KOPT-K1 (cell line): ENCODE measurements around the gene CMPK2.
"Not testable (repeated sequence)": the region's sequence is repeated elsewhere in the genome, so short reads cannot be mapped to it uniquely, and the experiment has no call there.

Source experiments
- H3K27ac ChIP-seq: fragments of 200-600 bp; sonication (generic); 2 replicates; pipeline ENCODE4 v1.5.1; 2016; ENCODE audit warnings: antibody characterized with exemption, mild to moderate bottlenecking, low read depth, low read length; ENCODE audit not compliant: poor library complexity, severe bottlenecking
- H3K36me3 ChIP-seq: fragments of 200-600 bp; sonication (generic); 2 replicates; pipeline ENCODE4 v1.5.1; 2017; ENCODE audit warnings: antibody characterized with exemption, mild to moderate bottlenecking, low read length, moderate library complexity; ENCODE audit not compliant: insufficient read depth
- H3K9me3 ChIP-seq: fragments of 200-600 bp; sonication (generic); 2 replicates; pipeline ENCODE4 v1.5.1; 2017; ENCODE audit warnings: antibody characterized with exemption, low read length, mild to moderate bottlenecking; ENCODE audit not compliant: insufficient read depth, poor library complexity, severe bottlenecking

CMPK2 gene

DNA sequence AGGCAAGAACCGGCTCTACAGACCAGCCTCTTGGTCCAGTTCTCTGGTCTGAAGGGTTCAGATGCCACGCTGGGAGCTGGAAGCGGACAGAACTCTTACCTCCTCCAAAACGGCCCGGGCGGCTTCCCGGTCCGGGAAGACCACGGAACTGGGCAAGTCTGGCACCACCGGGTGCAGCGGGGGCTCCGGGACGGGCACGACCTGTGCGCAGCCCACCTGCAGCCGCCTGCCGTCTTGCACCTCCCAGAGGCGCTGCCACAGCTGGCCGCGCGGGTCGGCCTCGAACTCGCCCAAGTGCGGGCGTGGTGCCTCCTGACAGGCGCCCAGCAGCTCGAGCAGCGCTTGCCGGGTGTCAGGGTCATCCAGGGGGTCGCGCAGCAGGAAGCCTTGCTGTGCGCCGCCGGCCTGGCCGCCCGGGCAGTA is 773 bp downstream of the CMPK2 start:
- H3K9me3 ChIP-seq: peaks cover 18% of the 10 kb centered on the region
- peaks cover 40% of the 10 kb centered on the region for H3K36me3 ChIP-seq
- H3K27ac ChIP-seq: peak overlapping the region; percentile 91

DNA sequence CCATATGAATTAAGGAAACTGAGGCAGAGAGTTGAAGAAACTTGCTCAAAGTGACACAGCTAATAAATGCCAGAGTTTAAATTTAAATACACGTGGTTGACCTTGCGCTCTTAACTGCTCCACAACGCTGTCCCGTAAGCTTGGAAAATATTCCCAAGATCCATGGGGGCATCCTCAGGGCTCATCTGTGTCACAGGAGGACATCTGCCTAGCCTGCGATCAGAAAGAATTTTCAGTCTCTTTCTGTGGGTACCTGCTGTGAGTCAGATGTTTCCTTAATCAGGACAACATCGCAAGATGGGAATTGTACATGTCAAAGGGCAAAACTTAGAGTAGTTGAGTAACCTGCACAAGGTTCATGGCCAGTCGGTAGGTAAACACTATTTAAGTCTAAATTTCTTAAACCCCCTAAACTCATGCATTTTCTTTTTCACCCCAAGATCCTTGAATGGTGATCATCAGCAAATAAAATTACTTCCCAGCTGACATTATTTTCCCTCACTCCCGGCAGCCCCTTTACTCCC is 1.4 kb downstream of the CMPK2 start:
- H3K27ac ChIP-seq: peak overlapping the region; percentile 91
- H3K9me3 ChIP-seq: peaks cover 25% of the 10 kb centered on the region
- H3K36me3 ChIP-seq: peaks cover 47% of the 10 kb centered on the region

DNA sequence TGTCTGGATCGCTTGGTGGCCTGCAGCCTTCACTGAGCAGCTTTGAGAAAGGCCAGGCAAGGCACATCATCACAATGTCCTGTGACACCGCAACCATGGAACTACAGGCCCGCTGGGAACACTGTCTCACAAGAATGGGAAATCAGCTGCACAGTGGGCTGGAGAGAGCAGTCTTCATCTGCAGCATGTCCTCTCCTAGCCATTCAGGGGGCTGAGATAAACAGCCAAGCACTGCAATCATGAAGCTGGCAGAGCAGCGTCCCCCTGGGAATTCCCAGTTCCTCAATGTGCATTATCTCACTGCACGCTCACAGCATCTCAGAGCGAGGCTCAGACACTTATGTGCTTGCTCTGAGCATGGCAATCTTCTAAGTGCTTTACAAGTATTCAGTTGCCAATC is 1.9 kb downstream of the CMPK2 start:
- H3K27ac ChIP-seq: peak overlapping the region; percentile 91
- peaks cover 30% of the 10 kb centered on the region for H3K9me3 ChIP-seq
- peaks cover 52% of the 10 kb centered on the region for H3K36me3 ChIP-seq

DNA sequence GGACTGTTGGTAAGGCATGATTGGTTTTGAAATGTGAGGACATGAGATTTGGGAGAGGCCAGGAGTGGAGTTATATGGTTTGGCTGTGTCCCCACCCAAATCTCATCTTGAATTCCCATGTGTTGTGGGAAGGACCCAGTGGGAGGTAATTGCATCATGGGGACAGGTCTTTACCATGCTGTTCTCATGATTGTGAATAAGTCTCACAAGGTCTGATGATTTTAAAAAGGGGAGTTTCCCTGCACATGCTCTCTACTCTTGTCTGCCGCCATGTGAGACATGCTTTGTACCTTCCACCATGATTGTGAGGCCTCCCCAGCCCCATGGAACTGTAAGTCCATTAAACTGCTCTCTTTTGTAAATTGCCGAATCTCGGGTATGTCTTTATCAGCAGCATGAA is 5.4 kb downstream of the CMPK2 start:
- Histone ChIP-seq H3K36me3 (peaks cover 86% of the 10 kb centered on the region), H3K9me3 (peaks cover 34% of the 10 kb centered on the region), H3K27ac (no peak overlapping the region)

DNA sequence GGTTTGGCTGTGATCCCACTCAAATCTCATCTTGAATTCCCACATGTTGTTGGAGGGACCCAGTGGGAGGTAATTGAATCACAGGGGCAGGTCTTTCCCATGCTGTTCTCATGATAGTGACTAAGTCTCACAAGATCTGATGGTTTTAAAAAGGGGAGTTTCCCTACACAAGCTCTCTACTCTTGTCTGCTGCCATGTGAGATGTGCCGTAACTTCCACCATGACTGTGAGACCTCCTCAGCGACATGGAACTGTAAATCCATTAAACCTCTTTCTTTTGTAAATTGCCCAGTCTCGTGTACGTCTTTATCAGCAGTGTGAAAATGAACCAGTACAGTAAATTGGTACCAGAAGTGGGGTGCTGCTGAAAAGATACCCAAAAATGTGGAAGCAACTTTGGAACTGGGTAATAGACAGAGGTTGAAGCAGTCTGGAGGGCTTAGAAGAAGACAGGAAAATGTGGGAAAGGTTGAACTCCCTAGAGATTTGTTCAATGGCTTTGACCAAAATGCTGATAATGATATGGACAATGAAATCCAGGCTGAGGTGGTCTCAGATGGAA is 7.2 kb downstream of the CMPK2 start:
- peaks cover 97% of the 10 kb centered on the region for H3K36me3 ChIP-seq

DNA sequence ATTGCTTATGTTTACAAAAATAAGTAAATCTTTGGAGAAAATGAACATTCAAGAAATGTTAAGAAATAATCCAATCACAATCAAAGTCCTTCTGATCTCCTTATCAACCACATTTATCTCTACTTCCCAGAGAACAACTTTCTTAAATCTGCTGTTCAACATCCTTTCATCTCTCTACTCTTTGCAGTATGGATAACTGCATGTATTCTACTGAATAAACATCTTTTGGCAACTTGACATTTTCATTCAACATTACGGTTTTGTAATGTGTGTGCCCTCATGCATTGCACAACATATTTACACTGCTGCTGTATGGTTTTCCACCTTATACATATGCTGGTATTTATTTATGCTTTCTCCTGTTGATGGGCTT is 9.2 kb downstream of the CMPK2 start:
- Histone ChIP-seq H3K36me3 (peaks cover 93% of the 10 kb centered on the region), H3K9me3 (peaks cover 30% of the 10 kb centered on the region), H3K27ac (peak overlapping the region; percentile 9)

More for the DNA sequence above, 7.2 kb downstream of the CMPK2 start:
- not testable (repeated sequence) for H3K27ac ChIP-seq
- peaks cover 34% of the 10 kb centered on the region for H3K9me3 ChIP-seq

DNA sequence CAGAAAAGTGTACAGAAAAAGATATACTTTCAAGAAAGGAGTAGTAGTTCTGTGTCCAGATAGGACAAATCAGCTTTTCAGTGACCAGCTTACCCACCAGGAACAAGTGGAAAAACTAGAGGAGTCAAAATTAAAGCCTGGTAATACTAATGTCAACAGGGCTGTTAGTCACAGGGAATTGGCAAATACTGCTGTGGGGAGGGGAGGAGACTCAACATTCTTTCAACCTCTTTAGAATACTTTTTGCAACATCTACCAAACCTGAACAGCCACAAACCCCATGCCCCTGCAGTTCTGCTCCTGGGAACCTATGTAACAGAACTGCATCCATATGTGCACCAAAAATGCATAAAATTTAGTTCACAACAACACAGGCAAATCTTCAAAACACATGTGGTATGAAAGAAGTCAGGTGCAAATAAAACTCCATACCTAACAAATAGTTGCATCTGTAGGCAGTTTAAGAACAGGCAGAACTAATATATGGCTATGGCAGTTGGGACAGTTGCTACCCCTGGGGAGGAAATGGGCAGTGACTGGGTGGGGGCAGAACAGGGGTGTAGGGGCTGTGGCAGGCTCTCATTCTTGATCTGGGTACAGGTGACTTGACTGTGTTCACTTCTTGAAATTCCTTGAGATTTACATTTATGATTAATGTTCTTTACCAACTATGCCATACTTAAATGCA is 9.7 kb downstream of the CMPK2 start:
- peaks cover 93% of the 10 kb centered on the region for H3K36me3 ChIP-seq
- H3K27ac ChIP-seq: peak overlapping the region; percentile 8
- H3K9me3 ChIP-seq: peaks cover 26% of the 10 kb centered on the region

DNA sequence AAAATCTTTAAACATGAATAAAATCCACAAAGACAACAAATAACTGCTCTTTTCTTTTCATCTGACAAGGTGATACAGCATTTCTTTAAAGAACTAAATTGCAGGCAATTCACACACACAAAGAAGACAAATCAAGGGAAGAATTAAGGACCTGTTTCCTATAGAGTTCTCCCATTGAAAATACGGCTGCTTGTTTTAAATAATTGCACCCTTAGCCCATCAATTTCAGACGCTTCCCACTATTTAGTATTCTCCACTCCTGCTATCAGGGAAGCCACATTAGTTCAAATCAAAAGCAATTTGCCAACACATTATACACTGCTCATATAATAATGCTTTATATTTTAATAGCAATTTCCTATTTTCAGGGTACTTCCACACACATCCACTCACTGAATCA is 11.3 kb downstream of the CMPK2 start:
- Histone ChIP-seq H3K9me3 (peaks cover 13% of the 10 kb centered on the region), H3K36me3 (peaks cover 93% of the 10 kb centered on the region), H3K27ac (no peak overlapping the region)

DNA sequence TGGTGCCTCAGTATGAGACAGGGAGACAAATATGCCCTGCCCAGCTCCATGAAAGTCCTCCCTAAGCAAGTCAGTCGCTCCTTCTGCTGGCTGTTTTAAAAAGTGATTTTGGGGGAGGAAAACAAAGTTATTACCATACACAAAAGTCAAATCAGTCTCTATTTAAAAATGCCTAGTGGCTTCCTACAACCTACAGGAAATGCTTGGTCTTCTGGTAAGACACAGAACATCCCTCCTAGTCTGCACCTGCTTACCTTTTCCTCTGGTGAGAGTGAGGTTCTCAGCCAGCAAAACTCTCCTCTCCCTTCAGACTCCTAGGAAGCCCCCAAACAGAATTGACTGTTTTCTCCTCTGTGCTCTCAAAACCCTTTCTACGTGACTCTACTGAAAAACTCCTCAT is 13.5 kb downstream of the CMPK2 start:
- Histone ChIP-seq H3K9me3 (peaks cover 23% of the 10 kb centered on the region), H3K36me3 (peaks cover 94% of the 10 kb centered on the region), H3K27ac (peak overlapping the region; percentile 39)

DNA sequence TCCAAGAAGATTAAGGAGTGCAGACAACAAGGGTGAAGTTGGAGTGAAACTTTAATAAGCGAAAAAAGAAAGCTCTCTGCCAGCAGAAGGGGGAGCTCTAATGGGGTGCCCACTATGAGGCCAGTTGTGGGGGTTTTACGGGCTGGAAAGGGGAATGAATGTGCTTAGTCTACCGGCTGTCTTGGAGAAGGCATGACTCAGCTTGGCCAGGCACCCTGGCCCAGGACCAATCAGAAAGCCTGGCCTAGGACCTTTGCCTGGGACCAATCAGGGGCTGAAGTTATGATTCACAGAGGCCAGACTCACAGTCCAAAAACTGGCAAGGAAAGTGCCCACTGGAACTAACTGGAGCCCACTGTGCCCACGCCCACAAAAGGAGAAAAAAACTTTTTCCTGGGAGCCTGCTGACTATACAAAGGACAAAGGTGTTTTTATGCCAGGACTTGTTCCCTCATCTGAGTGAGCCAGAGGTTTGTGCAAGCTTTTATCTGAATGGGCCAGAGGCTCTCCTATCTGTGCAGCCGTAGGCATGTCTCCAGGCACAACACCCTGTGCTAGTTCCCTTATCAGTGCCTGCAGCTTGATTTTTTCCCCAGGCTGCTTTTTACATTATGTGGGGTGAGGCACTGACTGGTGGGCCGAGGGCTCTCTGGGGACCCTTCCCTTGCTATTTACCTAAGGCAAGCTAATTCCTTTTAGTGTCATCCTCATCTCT is 18.6 kb downstream of the CMPK2 start:
- H3K27ac ChIP-seq: no peak overlapping the region
- H3K9me3 ChIP-seq: peaks cover 74% of the 10 kb centered on the region
- H3K36me3 ChIP-seq: peaks cover 88% of the 10 kb centered on the region

DNA sequence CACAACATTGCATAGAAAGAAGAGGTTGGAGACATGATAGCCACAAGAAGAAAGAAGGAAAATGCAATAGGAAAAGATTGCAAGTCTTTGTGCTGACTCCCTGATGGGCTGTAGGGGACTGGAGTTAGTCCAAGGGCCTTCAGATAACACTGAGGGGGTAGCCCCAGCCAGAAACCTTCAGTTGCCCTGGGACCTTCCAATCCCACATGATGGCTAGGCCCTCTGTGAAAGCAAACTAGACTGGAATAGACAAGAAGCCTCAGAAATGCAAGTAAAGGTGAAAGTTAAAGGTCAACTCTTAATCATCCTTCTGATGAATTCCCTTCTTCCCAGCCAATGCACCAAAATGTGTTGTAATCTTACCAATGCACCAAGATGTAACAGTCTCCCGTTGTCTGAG is 19.2 kb downstream of the CMPK2 start:
- H3K9me3 ChIP-seq: peaks cover 79% of the 10 kb centered on the region
- peaks cover 85% of the 10 kb centered on the region for H3K36me3 ChIP-seq
- H3K27ac ChIP-seq: no peak overlapping the region

DNA sequence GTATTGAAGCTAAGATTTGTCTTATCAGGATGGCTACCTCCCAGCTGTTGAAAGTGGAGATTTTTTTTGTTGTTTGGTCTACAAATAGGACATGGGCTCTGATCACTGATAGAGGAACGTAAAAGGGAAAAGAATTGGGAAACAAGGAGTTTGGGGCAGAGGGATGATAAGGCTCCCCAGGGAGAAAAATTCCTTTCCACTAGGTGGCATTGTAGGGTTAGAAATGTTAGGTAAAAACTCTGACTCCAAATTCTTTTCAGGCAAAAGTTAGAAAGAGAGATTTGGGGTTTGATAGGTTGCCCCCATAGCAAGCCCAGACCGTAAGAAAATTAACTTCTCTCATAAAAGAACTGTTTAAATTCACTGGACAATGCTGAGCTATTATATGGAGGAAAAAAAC is 19.8 kb downstream of the CMPK2 start:
- peaks cover 80% of the 10 kb centered on the region for H3K9me3 ChIP-seq
- H3K36me3 ChIP-seq: peaks cover 79% of the 10 kb centered on the region
- no peak overlapping the region for H3K27ac ChIP-seq

DNA sequence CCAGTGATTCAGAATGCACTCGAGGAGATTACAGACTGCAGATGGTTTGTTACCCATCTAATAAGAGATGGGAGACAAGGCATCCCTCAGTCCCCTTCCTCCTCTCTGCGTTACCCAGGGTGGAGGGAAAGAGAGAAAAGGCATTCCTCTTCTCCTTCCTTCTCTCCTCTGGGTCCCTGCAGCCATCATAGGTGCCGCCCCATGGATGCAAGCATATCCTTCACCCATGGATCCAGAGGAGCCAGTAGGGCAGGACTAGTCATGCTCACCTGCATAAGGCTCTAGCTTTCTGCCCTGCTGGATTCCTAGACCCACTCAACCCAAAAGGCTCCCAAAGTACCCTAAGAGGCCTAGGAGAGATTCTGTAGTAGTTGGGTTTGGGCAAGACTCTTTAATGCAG is 20.4 kb downstream of the CMPK2 start:
- Histone ChIP-seq H3K27ac (no peak overlapping the region), H3K36me3 (peaks cover 77% of the 10 kb centered on the region), H3K9me3 (peaks cover 84% of the 10 kb centered on the region)

DNA sequence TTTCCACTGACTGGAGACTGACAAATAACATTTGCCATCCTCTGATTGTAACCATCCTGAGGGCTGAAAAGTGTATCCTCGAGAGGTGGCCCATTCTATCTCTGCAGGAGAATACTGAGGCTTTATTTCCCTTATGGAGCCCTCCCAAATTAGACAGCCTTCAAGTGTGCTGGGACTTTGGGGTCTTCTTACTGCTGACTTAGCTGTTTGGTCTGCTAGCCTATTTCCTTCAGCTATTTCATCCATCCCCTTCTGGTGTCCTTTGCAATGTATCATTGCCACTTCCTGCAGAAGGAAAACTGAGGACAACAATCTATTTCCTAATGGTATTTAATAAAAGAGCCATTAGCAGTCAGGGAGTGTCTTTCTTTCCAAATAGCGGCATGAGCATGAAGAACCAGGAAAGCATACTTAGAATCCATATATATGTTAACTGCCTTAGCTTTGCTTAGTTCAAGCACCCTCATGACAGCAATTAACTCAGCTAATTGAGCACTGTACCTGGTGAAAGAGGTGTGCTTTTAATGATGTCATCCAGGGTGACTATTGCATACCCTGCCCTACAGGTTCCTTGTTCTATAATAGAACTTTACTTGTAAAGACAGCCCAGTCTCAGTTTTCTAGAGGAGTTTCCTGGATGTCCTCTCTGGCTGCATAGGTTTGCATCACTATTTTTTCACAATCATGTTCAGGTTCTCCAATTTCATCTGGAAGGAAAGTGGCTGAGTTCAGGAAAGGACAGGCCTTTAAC is 24.0 kb downstream of the CMPK2 start:
- H3K9me3 ChIP-seq: peaks cover 77% of the 10 kb centered on the region

More for the DNA sequence above, 24.0 kb downstream of the CMPK2 start:
- Histone ChIP-seq H3K36me3 (peaks cover 65% of the 10 kb centered on the region), H3K27ac (no peak overlapping the region)
